ENCODE results near the gene SOD3. TPM values are rescaled to one million over a fixed set of nuclear protein-coding genes. Genes with fewer than 3 reads are reported as not detected.

SOD3 gene
- total RNA-seq, 1 donor from 2014 or later, result not detected

GRCh38 chr4:24849351-24849750 lies 54.0 kb downstream of the SOD3 start:
- Mint-ChIP-seq H3K9me3 (ENCODE audit: unreplicated experiment) (no peaks in the 10 kb centered on the region), H3K27ac (ENCODE audit: unreplicated experiment) (no peak overlapping the region), H3K27me3 (ENCODE audit: unreplicated experiment) (peaks cover 4% of the 10 kb centered on the region), H3K36me3 (ENCODE audit: unreplicated experiment) (no peaks in the 10 kb centered on the region), H3K4me3 (ENCODE audit: unreplicated experiment) (no peak overlapping the region), H3K4me1 (ENCODE audit: low read depth, unreplicated experiment) (peaks cover 19% of the 10 kb centered on the region)
- DNase-seq, result no peak
- TF ChIP-seq CTCF (IDR thresholded peaks at IDR 0.05; ENCODE audit: partially characterized antibody, unreplicated experiment), result no peak

GRCh38 chr4:24849756-24850155 lies 54.4 kb downstream of the SOD3 start:
- TF ChIP-seq CTCF (IDR thresholded peaks at IDR 0.05; ENCODE audit: partially characterized antibody, unreplicated experiment), result no peak
- DNase-seq, result no peak
- no peaks in the 10 kb centered on the region for H3K9me3 Mint-ChIP-seq (ENCODE audit: unreplicated experiment)

More at GRCh38 chr4:24849756-24850155, 54.4 kb downstream of the SOD3 start:
- H3K36me3 Mint-ChIP-seq (ENCODE audit: unreplicated experiment), result no peaks in the 10 kb centered on the region
- H3K4me1 Mint-ChIP-seq (ENCODE audit: low read depth, unreplicated experiment), result peaks cover 20% of the 10 kb centered on the region
- H3K27me3 Mint-ChIP-seq (ENCODE audit: unreplicated experiment), result peaks cover 5% of the 10 kb centered on the region
- no peak overlapping the region for H3K27ac Mint-ChIP-seq (ENCODE audit: unreplicated experiment)
- H3K4me3 Mint-ChIP-seq (ENCODE audit: unreplicated experiment), result no peak overlapping the region

Other genes starting within 250 kb of the SOD3 start
- gene DHX15, start 211.0 kb upstream of the SOD3 start, total RNA-seq (ENCODE audit: unreplicated experiment), result 178 TPM
- 5.2 TPM for gene CCDC149, start 117.5 kb downstream of the SOD3 start, total RNA-seq (ENCODE audit: unreplicated experiment)
- 20.5 TPM for gene LGI2, start 235.4 kb downstream of the SOD3 start, total RNA-seq (ENCODE audit: unreplicated experiment)